T-helper 2 cell treated with Interferon-gamma antibody and Interleukin-4, amounts not matched to agents 100 ng/mL and 5 ng/mL, for 36 hours (primary cell): ENCODE results near the gene DPYSL5. TPM values are rescaled to one million over a fixed set of nuclear protein-coding genes. Genes with fewer than 3 reads are reported as not detected.

ENCODE experiments used
- intact Hi-C: fragments of 100-400 bp; cut with micrococcal nuclease; formaldehyde crosslinking; loops from one replicate; pipeline ENCODE4 v1.15.1; 2023
- total RNA-seq: library from RNA; stranded (reverse); gene quantifications from 2 replicates; pipeline ENCODE4 v1.2.3, GENCODE V29; 2022

DPYSL5 gene
- total RNA-seq, 1 donor from 2014 or later = not detected

GRCh38 chr2:26924731-26925099 is 76.8 kb downstream of the DPYSL5 start:
- intact Hi-C loops = no loop called here

- intact Hi-C loops = no loop called here
Observed at GRCh38 chr2:26925100-26925791, 77.3 kb downstream of the DPYSL5 start.

- intact Hi-C loops = no loop called here
Observed at GRCh38 chr2:26927221-26927620, 79.3 kb downstream of the DPYSL5 start.

- intact Hi-C loops = no loop called here
Observed at GRCh38 chr2:26932974-26933373, 85.0 kb downstream of the DPYSL5 start.

DNA sequence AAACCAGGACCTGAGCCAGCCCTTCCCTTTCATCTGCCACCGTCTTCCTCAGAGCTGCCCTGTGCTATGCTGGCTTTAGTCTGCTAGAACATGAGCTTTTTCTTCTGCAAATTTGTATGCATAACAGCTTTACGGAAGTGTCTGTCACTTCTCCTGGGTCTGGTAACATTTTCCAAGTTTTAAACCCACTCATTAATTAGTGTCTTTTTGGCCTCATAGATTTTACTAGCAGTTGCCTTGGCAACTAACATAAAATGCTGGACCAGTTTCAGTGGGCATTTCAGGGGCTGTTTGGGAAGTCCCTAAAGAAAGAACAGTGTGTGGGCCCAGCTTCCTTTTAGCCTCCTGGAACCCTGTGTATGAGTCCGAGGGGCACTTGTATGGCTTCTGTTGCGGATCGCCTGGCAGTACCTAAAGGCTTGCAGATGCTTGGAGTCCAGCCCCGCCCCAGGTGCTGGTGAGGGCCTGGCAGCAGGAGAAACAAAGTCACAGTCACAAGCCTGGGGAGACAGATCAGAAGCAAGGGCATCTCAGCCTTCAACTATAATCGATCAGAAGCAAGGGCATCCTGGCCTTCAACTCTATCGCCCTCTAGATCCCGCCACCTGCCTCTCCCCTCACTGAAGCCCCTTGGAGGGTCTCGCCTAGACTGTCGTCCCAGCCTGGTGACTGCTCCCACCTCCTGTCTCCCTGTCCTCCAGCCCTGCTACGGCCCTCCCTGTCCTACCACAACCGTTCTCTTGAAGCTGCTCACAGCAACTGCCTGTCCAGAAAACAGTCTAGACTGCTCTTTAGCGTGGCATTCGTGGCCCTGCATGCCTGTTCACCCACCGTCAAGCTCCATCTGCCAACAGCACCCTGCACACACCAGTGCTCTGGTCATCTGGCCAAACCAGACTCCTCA is 85.8 kb downstream of the DPYSL5 start:
- intact Hi-C loops = no loop called here

DNA sequence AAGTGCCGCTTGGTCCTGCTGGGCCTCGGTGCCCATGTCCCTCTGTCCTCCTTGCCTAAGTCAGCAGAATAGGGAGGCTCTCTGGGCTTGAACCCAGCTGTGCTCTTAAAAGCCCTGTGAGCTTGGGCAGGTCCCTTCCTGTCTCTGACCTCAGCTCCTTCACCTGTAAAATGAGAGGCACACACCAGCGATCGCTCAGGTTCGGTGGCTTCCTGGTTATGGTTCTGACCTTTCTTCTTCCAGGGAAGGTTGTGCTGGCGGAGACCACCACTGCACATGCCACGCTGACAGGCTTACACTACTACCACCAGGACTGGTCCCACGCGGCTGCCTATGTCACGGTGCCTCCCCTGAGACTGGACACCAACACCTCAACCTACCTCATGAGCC is 86.4 kb downstream of the DPYSL5 start:
- intact Hi-C loops = no loop called here

DNA sequence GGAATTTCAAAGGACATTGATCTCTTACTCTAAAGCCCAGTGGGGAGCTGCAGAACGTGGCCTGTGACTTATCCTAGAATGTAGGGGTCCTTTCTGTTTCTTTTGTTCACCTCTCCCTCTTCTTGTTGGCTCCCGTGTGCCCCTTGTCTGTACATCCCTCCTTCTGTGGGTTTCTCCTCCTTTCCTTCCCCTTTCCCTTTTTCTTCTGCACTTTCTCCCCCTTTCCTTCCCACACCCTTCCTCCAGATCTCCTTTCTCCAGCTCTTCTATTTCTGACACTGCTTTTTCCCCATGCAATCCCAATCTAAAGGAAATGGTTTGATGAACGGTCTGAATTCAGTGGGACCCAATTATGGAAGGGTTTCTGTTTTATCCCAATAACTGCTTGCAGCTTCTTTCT is 87.1 kb downstream of the DPYSL5 start:
- intact Hi-C loops = no loop called here

- intact Hi-C loops = no loop called here
Observed at GRCh38 chr2:26936855-26937254, 88.9 kb downstream of the DPYSL5 start.

DNA sequence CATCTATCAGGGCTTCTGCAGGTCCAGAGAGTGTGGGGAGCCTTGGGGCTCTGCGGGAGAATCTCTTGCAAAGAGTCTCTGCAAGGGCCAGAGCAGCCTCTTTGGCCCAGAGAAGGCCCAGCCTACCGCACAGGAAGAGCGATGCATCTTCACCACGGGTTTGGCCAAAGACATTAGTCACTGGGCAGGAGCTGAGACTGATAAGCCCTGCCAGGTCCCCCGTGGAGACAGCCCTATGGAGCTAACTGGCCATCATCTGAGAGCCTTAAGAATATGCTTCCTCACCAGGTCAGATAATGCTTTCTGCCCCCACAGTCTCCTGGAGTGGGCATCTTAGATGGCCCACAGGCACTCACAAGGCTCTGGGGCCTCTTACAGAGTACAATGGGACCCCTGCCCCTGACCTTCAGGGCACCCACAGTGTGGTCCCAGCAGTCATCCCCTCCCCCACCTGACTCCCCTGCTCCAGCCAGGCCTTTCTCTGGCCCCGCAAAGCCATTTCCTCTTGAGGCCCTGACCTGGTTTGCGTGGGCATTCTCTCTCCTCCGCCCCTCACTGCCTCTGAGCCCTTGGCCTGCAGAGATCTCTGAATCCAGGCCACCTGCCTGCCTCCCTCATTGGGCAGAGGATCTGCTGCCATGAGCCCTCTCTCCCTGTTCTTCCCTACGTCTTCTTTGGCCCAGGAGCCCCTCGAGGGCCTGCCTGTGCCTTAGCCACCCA is 90.6 kb downstream of the DPYSL5 start:
- intact Hi-C loops = no loop called here

GRCh38 chr2:26940001-26940400 is 92.1 kb downstream of the DPYSL5 start:
- intact Hi-C loops = no loop called here

- intact Hi-C loops = no loop called here
Observed at GRCh38 chr2:26941486-26941885, 93.6 kb downstream of the DPYSL5 start.

DNA sequence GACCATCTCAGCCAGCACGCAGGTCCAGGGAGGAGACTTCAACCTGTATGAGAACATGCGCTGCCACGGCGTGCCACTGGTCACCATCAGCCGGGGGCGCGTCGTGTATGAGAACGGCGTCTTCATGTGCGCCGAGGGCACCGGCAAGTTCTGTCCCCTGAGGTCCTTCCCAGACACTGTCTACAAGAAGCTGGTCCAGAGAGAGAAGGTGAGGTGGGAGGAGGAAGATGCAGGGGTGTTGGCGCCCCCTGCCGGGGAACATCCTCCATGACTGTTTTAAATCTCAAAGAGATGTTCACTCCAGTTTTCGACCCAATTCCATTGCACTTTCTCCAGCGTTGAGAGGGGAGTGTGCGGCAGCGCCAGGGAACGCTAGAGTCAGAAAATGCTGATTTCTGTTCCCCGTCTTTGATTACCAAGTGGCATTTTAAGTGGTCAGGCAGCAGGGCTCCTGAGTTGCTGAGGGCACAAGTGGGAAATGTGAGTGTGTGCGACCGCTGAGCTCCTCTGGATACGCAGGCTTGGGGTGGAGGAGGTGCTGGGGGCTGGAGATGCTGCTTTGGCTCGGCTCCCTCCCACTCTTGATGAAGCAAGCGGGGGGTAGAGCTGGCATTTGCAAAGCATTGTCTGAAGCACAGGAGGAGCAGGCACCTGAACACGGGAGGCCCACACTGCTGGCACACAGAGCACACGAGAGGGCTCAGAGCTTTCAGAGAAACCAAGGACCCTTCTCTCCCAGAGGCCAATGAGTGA is 94.8 kb downstream of the DPYSL5 start:
- intact Hi-C loops = loop anchor here (1.0 kb wide), 1 partner anchor 96 kb away; no protein-coding TSS in a partner anchor

DNA sequence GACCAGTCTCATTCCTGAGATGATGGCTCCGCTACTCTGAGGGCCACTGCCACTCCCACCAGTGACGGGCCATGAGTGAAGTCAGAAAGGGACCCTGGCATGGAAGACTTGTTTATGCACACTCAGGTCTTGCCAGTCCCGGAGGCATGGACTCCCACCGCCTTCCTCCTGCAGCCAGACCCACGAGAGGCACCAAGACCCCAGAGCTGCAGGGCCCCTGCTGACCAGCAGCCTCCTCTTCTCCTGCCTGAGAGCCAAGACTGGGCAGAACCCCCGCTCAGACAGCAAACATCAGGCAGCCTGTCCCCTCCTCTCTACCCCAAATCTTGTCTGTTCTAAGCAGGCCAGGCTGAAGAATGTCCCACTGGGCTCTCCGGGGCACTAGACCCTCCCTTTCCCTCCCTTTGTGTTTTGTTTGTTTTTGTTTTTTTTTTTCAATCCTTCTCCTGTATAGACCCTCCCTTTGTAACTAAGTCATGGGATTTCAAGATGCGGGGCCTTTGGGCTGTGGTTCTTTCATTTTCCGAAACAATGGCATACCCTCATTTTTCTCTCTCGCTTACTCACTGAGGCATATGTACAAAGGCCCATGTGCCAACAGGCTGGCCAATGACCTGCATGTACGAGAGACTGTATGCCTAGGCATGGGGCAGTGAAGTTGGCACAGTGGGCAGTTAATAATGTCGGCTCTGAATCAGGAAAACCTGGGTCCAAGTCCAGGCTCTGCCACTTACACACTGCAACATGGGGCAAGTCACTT is 98.2 kb downstream of the DPYSL5 start:
- intact Hi-C loops = no loop called here

GRCh38 chr2:26946841-26947784 is 99.2 kb downstream of the DPYSL5 start:
- intact Hi-C loops = no loop called here

GRCh38 chr2:26948800-26949199 is 100.9 kb downstream of the DPYSL5 start:
- intact Hi-C loops = no loop called here

GRCh38 chr2:26950246-26950645 is 102.3 kb downstream of the DPYSL5 start:
- intact Hi-C loops = no loop called here

- intact Hi-C loops = no loop called here
Observed at GRCh38 chr2:26951236-26951635, 103.3 kb downstream of the DPYSL5 start.

GRCh38 chr2:26952374-26952773 is 104.4 kb downstream of the DPYSL5 start:
- intact Hi-C loops = no loop called here

GRCh38 chr2:26954135-26954534 is 106.2 kb downstream of the DPYSL5 start:
- intact Hi-C loops = no loop called here
